ENCODE results near the gene MOAP1. TPM values are rescaled to one million over a fixed set of nuclear protein-coding genes. Genes with fewer than 3 reads are reported as not detected.
A peak's percentile ranks its signal among the peaks of the same experiment; 100 is the strongest.

Gene MOAP1
- total and polyA plus RNA-seq, 4 donors, result 7.8 to 13.2 (median 11.7) TPM

DNA sequence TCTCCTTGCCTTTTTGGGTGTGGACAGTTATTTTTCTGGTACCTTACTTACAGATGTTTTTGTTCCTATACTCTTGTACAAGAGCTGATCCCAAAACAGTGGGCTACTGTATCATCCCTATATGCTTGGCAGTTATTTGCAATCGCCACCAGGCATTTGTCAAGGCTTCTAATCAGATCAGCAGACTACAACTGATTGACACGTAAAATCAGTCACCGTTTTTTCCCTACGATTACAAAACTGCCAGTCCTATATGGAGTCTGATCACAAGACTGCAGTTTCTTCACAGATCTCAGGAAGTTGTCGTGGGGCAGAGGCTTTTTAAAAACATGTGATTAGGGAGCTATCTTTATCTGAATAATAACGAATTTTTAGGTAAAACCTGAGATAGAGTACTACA is 1.8 kb upstream of the MOAP1 start:
- Histone ChIP-seq H3K27ac (ENCODE audit: low read depth in 1 of 2, low read length in 2 of 2) (no peak overlapping the region), H3K4me3 (ENCODE audit: low read depth in 1 of 3, low read length in 3 of 3) (no peak overlapping the region), H3K4me1 (ENCODE audit: control insufficient read depth in 4 of 4, insufficient read depth in 4 of 4, low read length in 3 of 4) (peaks cover 5 to 20% (median 14%) of the 10 kb centered on the region in 4 donors), H3K27me3 (ENCODE audit: control insufficient read depth in 4 of 4, insufficient read depth in 4 of 4, low read length in 3 of 4) (no peaks in the 10 kb centered on the region), H3K9me3 (ENCODE audit: control insufficient read depth in 4 of 4, low read length in 3 of 4) (no peaks in the 10 kb centered on the region), H3K36me3 (ENCODE audit: control insufficient read depth in 4 of 4, insufficient read depth in 3 of 4, low read depth in 1 of 4, low read length in 3 of 4) (peaks cover 0 to 5% (median 2%) of the 10 kb centered on the region in 4 donors), H3K9ac (ENCODE audit: low read depth in 1 of 2, low read length in 2 of 2) (no peak overlapping the region)
- TF ChIP-seq TAF1 (conservative IDR thresholded peaks at IDR 0.05) (no peak), RAD21 (IDR thresholded peaks at IDR 0.05) (no peak), HNF4A (conservative IDR thresholded peaks at IDR 0.05) (no peak), FOXA2 (IDR thresholded peaks at IDR 0.05) (no peak), FOXA1 (IDR thresholded peaks at IDR 0.05) (no peak), HNF4G (IDR thresholded peaks at IDR 0.05) (no peak)
- TF ChIP-seq, protein P1, sequence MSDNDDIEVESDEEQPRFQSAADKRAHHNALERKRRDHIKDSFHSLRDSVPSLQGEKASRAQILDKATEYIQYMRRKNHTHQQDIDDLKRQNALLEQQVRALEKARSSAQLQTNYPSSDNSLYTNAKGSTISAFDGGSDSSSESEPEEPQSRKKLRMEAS (IDR thresholded peaks at IDR 0.05), result no peak
- TF ChIP-seq, protein P2, sequence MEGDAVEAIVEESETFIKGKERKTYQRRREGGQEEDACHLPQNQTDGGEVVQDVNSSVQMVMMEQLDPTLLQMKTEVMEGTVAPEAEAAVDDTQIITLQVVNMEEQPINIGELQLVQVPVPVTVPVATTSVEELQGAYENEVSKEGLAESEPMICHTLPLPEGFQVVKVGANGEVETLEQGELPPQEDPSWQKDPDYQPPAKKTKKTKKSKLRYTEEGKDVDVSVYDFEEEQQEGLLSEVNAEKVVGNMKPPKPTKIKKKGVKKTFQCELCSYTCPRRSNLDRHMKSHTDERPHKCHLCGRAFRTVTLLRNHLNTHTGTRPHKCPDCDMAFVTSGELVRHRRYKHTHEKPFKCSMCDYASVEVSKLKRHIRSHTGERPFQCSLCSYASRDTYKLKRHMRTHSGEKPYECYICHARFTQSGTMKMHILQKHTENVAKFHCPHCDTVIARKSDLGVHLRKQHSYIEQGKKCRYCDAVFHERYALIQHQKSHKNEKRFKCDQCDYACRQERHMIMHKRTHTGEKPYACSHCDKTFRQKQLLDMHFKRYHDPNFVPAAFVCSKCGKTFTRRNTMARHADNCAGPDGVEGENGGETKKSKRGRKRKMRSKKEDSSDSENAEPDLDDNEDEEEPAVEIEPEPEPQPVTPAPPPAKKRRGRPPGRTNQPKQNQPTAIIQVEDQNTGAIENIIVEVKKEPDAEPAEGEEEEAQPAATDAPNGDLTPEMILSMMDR (IDR thresholded peaks at IDR 0.05; ENCODE audit: low read depth, low read length, missing input control), result no peak
- 79% methylated on average over 6 of the region's 6 CpGs for WGBS
- no peak for DNase-seq (ENCODE audit: low spot score)

DNA sequence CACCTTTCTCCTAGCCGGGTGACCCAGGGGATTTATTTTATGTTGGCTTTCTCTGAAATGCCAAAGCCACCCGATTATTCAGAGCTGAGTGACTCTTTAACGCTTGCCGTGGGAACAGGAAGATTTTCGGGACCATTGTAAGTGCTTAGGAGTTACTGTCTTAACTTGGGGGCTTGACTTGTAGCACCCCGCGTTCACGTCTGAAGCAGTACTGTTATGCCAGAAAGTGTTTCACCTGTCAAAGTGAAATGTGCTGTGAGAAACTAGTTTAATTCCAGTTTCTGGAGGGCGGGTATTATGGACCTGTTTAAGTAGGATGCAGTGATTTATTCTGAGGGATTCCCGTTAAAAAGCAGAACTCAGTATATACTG is 638 bp upstream of the MOAP1 start:
- TF ChIP-seq YY1 (IDR thresholded peaks at IDR 0.05) (peak; percentile 1), NR2F2 (IDR thresholded peaks at IDR 0.05) (no peak)
- Histone ChIP-seq H3K9me3 (ENCODE audit: control insufficient read depth in 4 of 4, low read length in 3 of 4) (no peaks in the 10 kb centered on the region), H3K4me1 (ENCODE audit: control insufficient read depth in 4 of 4, insufficient read depth in 4 of 4, low read length in 3 of 4) (peaks cover 5 to 20% (median 14%) of the 10 kb centered on the region in 4 donors), H3K4me3 (ENCODE audit: low read depth in 1 of 3, low read length in 3 of 3) (peak overlapping the region; percentile 84 to 99 (median 86)), H3K27ac (ENCODE audit: low read depth in 1 of 2, low read length in 2 of 2) (peak overlapping the region; percentile 92 to 98), H3K9ac (ENCODE audit: low read depth in 1 of 2, low read length in 2 of 2) (peak overlapping the region; percentile 97 to 98), H3K27me3 (ENCODE audit: control insufficient read depth in 4 of 4, insufficient read depth in 4 of 4, low read length in 3 of 4) (no peaks in the 10 kb centered on the region), H3K36me3 (ENCODE audit: control insufficient read depth in 4 of 4, insufficient read depth in 3 of 4, low read depth in 1 of 4, low read length in 3 of 4) (peaks cover 0 to 5% (median 2%) of the 10 kb centered on the region in 4 donors)
- DNase-seq (ENCODE audit: low spot score), result no peak
- WGBS, result under 1% methylated on average over 10 of the region's 10 CpGs

DNA sequence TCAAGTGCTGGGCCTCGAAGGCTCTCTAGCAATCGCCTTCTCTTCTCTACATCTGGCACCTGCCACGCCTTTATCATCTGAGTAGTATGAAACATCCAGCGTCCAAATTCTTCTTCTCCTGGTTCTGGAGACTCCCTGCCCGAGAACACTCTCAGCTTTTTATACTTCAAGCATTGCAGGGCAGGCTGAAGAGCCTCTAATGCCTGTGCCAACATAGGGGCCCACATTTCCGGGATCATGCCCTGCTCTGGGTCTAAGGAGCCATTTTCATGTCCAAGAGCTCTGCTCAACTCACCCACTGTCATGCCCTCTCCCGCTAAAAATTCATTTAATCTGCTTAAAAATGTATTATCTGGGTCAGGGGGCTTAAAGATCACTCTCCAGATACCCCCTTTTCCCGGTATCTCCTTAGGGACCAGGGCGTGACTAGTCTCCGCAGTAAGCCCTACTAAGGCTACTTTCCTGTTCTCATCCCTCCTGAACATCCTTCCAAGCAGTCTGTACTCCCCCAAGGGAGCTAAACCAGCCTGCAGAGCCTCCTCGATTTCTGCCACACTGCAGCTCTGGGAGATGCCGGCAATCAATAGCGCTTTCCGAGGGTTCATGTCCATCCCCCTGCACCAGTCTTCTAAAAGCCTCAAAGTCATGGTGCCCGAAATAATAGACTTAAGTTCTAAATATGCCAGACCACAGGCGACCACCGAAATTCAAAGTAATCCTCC is 940 bp downstream of the MOAP1 start:
- TF ChIP-seq SP1 (IDR thresholded peaks at IDR 0.05) (no peak), HNF4A (conservative IDR thresholded peaks at IDR 0.05) (no peak), TAF1 (conservative IDR thresholded peaks at IDR 0.05) (no peak), FOXA1 (IDR thresholded peaks at IDR 0.05) (no peak)
- TF ChIP-seq, protein P2 (IDR thresholded peaks at IDR 0.05; ENCODE audit: low read depth, low read length, missing input control), result no peak
- TF ChIP-seq, protein P3, sequence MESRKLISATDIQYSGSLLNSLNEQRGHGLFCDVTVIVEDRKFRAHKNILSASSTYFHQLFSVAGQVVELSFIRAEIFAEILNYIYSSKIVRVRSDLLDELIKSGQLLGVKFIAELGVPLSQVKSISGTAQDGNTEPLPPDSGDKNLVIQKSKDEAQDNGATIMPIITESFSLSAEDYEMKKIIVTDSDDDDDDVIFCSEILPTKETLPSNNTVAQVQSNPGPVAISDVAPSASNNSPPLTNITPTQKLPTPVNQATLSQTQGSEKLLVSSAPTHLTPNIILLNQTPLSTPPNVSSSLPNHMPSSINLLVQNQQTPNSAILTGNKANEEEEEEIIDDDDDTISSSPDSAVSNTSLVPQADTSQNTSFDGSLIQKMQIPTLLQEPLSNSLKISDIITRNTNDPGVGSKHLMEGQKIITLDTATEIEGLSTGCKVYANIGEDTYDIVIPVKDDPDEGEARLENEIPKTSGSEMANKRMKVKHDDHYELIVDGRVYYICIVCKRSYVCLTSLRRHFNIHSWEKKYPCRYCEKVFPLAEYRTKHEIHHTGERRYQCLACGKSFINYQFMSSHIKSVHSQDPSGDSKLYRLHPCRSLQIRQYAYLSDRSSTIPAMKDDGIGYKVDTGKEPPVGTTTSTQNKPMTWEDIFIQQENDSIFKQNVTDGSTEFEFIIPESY (IDR thresholded peaks at IDR 0.05), result no peak
- H3K9me3 ChIP-seq (ENCODE audit: control insufficient read depth in 4 of 4, low read length in 3 of 4), result no peaks in the 10 kb centered on the region
- peak overlapping the region; percentile 80 to 92 for H3K9ac ChIP-seq (ENCODE audit: low read depth in 1 of 2, low read length in 2 of 2)
- peaks cover 0 to 5% (median 2%) of the 10 kb centered on the region in 4 donors for H3K36me3 ChIP-seq (ENCODE audit: control insufficient read depth in 4 of 4, insufficient read depth in 3 of 4, low read depth in 1 of 4, low read length in 3 of 4)
- peak overlapping the region; percentile 92 to 98 for H3K27ac ChIP-seq (ENCODE audit: low read depth in 1 of 2, low read length in 2 of 2)
- WGBS, result 50% methylated on average over 17 of the region's 17 CpGs
- no peaks in the 10 kb centered on the region for H3K27me3 ChIP-seq (ENCODE audit: control insufficient read depth in 4 of 4, insufficient read depth in 4 of 4, low read length in 3 of 4)
- no peak for DNase-seq (ENCODE audit: low spot score)
- peaks cover 5 to 20% (median 14%) of the 10 kb centered on the region in 4 donors for H3K4me1 ChIP-seq (ENCODE audit: control insufficient read depth in 4 of 4, insufficient read depth in 4 of 4, low read length in 3 of 4)
- peak overlapping the region; percentile 84 to 99 (median 86) for H3K4me3 ChIP-seq (ENCODE audit: low read depth in 1 of 3, low read length in 3 of 3)

All from liver (tissue), 9 donors.